SK-N-SH treated with all-trans-retinoic acid at 6 μM for 48 hours (cell line): ENCODE results near the gene PEX26.
"Not testable (repeated sequence)": the region's sequence is repeated elsewhere in the genome, so short reads cannot be mapped to it uniquely, and the experiment has no call there.

Source experiments
- ATAC-seq: fragments of 200-7000 bp; cut with Tn5 transposase; 3 replicates; pipeline ENCODE4 v1.9.1; 2020; ENCODE audit warnings: mild to moderate bottlenecking, moderate library complexity
- ARNTL ChIP-seq: fragments of 450-650 bp; formaldehyde crosslinking; IDR thresholded peaks from 2 replicates; pipeline ENCODE4 v1.5.0; 2020; ENCODE audit warnings: low read depth, mild to moderate bottlenecking, moderate library complexity, borderline replicate concordance
- BACH2 ChIP-seq: fragments of 250-450 bp; sonication (Bioruptor Pico); IDR thresholded peaks from 2 replicates; pipeline ENCODE4 v1.9.0; 2021; ENCODE audit warnings: mild to moderate bottlenecking, borderline replicate concordance
- CREB5 ChIP-seq: fragments of 250-450 bp; sonication (Bioruptor Pico); IDR thresholded peaks from 2 replicates; pipeline ENCODE4 v1.5.1; 2020; ENCODE audit warnings: low read depth, mild to moderate bottlenecking, moderate library complexity
- CSDC2 ChIP-seq: fragments of 250-450 bp; sonication (Bioruptor Pico); IDR thresholded peaks from 2 replicates; pipeline ENCODE4 v1.5.0; 2020; ENCODE audit warnings: mild to moderate bottlenecking, moderate library complexity
- ESRRG ChIP-seq: fragments of 250-450 bp; sonication (Bioruptor Pico); IDR thresholded peaks from 2 replicates; pipeline ENCODE4 v1.6.1; 2021; ENCODE audit warnings: mild to moderate bottlenecking
- GLIS3 ChIP-seq: fragments of 250-450 bp; sonication (Bioruptor Pico); IDR thresholded peaks from 2 replicates; pipeline ENCODE4 v1.5.0; 2020; ENCODE audit warnings: mild to moderate bottlenecking, moderate library complexity
- ISL1 ChIP-seq: fragments of 250-450 bp; sonication (Bioruptor Pico); IDR thresholded peaks from 2 replicates; pipeline ENCODE4 v2.1.2; 2022; ENCODE audit warnings: mild to moderate bottlenecking, moderate library complexity
- POU6F1 ChIP-seq: fragments of 250-450 bp; sonication (Bioruptor Pico); IDR thresholded peaks from 2 replicates; pipeline ENCODE4 v1.8.0; 2021; ENCODE audit warnings: low read depth, mild to moderate bottlenecking, moderate library complexity, borderline replicate concordance
- PPARA ChIP-seq: fragments of 250-450 bp; sonication (Bioruptor Pico); IDR thresholded peaks from 2 replicates; pipeline ENCODE4 v1.5.0; 2020; ENCODE audit warnings: mild to moderate bottlenecking, borderline replicate concordance
- RARB ChIP-seq: fragments of 250-450 bp; sonication (Bioruptor Pico); IDR thresholded peaks from 2 replicates; pipeline ENCODE4 v1.8.0; 2021; ENCODE audit warnings: mild to moderate bottlenecking, moderate library complexity
- SNAI2 ChIP-seq: fragments of 250-450 bp; sonication (Bioruptor Pico); IDR thresholded peaks from 2 replicates; pipeline ENCODE4 v1.5.0; 2020; ENCODE audit warnings: mild to moderate bottlenecking, moderate library complexity
- TCF4 ChIP-seq: fragments of 250-450 bp; sonication (Bioruptor Pico); IDR thresholded peaks from 2 replicates; pipeline ENCODE4 v1.8.0; 2021; ENCODE audit warnings: mild to moderate bottlenecking, moderate library complexity, borderline replicate concordance
- TOX ChIP-seq: fragments of 250-450 bp; sonication (Bioruptor Pico); IDR thresholded peaks from 2 replicates; pipeline ENCODE4 v1.8.0; 2021; ENCODE audit warnings: mild to moderate bottlenecking, moderate library complexity, borderline replicate concordance
- ZC3H10 ChIP-seq: fragments of 250-450 bp; sonication (Bioruptor Pico); IDR thresholded peaks from 2 replicates; pipeline ENCODE4 v1.5.1; 2021; ENCODE audit warnings: mild to moderate bottlenecking, moderate library complexity
- ZFP3 ChIP-seq: fragments of 250-450 bp; sonication (Bioruptor Pico); IDR thresholded peaks from 2 replicates; pipeline ENCODE4 v1.5.0; 2020; ENCODE audit warnings: mild to moderate bottlenecking, moderate library complexity
- ZFP30 ChIP-seq: fragments of 450-650 bp; formaldehyde crosslinking; IDR thresholded peaks from 2 replicates; pipeline ENCODE4 v1.5.0; 2022; ENCODE audit warnings: mild to moderate bottlenecking, moderate library complexity
- ZNF565 ChIP-seq: fragments of 450-650 bp; formaldehyde crosslinking; conservative IDR thresholded peaks from 2 replicates; pipeline ENCODE4 v1.5.0; 2020; ENCODE audit warnings: low read depth, mild to moderate bottlenecking, moderate library complexity
- ZNF70 ChIP-seq: fragments of 450-650 bp; formaldehyde crosslinking; IDR thresholded peaks from 2 replicates; pipeline ENCODE4 v1.5.0; 2020; ENCODE audit warnings: mild to moderate bottlenecking, moderate library complexity
- TF ChIP-seq, protein P1 (sequence below): fragments of 250-450 bp; sonication (Bioruptor Pico); IDR thresholded peaks from 2 replicates; pipeline ENCODE4 v1.5.0; 2020; ENCODE audit warnings: mild to moderate bottlenecking, moderate library complexity
- TF ChIP-seq, protein P2 (sequence below): fragments of 250-450 bp; sonication (Bioruptor Pico); IDR thresholded peaks from 2 replicates; pipeline ENCODE4 v1.5.1; 2021; ENCODE audit warnings: mild to moderate bottlenecking, moderate library complexity

The PEX26 gene

DNA sequence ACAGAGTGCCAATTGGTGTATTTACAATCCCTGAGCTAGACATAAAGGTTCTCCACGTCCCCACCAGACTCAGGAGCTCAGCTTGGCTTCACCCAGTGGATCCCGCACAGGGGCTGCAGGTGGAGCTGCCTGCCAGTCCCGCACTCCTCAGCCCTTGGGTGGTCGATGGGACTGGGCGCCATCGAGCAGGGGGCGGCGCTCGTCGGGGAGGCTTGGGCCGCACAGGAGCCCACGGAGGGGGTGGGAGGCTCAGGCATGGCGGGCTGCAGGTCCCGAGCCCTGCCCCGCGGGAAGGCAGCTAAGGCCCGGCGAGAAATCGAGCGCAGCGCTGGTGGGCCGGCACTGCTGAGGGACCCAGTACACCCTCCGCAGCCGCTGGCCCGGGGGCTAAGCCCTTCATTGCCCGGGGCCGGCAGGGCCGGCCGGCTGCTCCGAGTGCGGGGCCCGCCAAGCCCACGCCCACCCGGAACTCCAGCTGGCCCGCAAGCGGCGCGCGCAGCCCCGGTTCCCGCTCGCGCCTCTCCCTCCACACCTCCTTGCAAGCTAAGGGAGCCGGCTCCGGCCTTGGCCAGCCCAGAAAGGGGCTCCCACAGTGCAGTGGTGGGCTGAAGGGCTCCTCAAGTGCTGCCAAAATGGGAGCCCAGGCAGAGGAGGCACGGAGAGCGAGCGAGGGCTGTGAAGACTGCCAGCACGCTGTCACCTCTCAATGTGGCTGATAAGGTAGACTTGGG lies 24.4 kb upstream of the PEX26 start:
- not testable (repeated sequence) for ATAC-seq

GRCh38 chr22:18055619-18056160 lies 22.1 kb upstream of the PEX26 start:
- TF ChIP-seq CSDC2 (CRISPR knock-in tag) (no peak), ZNF565 (CRISPR knock-in tag) (no peak), ZFP3 (no peak), BACH2 (CRISPR knock-in tag) (no peak), CREB5 (CRISPR knock-in tag) (no peak), POU6F1 (CRISPR knock-in tag) (no peak), ESRRG (no peak), ZNF70 (CRISPR knock-in tag) (no peak), RARB (no peak), ZFP30 (CRISPR knock-in tag) (no peak), GLIS3 (CRISPR knock-in tag) (no peak; the same call in 1 of the 2 replicates), ARNTL (CRISPR knock-in tag) (no peak), TOX (CRISPR knock-in tag) (no peak), ZC3H10 (no peak), SNAI2 (CRISPR knock-in tag) (no peak)
- TF ChIP-seq, protein P1, sequence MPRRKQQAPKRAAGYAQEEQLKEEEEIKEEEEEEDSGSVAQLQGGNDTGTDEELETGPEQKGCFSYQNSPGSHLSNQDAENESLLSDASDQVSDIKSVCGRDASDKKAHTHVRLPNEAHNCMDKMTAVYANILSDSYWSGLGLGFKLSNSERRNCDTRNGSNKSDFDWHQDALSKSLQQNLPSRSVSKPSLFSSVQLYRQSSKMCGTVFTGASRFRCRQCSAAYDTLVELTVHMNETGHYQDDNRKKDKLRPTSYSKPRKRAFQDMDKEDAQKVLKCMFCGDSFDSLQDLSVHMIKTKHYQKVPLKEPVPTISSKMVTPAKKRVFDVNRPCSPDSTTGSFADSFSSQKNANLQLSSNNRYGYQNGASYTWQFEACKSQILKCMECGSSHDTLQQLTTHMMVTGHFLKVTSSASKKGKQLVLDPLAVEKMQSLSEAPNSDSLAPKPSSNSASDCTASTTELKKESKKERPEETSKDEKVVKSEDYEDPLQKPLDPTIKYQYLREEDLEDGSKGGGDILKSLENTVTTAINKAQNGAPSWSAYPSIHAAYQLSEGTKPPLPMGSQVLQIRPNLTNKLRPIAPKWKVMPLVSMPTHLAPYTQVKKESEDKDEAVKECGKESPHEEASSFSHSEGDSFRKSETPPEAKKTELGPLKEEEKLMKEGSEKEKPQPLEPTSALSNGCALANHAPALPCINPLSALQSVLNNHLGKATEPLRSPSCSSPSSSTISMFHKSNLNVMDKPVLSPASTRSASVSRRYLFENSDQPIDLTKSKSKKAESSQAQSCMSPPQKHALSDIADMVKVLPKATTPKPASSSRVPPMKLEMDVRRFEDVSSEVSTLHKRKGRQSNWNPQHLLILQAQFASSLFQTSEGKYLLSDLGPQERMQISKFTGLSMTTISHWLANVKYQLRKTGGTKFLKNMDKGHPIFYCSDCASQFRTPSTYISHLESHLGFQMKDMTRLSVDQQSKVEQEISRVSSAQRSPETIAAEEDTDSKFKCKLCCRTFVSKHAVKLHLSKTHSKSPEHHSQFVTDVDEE (CRISPR knock-in tag), result no peak
- TF ChIP-seq, protein P2, sequence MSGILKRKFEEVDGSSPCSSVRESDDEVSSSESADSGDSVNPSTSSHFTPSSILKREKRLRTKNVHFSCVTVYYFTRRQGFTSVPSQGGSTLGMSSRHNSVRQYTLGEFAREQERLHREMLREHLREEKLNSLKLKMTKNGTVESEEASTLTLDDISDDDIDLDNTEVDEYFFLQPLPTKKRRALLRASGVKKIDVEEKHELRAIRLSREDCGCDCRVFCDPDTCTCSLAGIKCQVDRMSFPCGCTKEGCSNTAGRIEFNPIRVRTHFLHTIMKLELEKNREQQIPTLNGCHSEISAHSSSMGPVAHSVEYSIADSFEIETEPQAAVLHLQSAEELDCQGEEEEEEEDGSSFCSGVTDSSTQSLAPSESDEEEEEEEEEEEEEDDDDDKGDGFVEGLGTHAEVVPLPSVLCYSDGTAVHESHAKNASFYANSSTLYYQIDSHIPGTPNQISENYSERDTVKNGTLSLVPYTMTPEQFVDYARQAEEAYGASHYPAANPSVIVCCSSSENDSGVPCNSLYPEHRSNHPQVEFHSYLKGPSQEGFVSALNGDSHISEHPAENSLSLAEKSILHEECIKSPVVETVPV (CRISPR knock-in tag), result no peak
- ATAC-seq, result no peak

DNA sequence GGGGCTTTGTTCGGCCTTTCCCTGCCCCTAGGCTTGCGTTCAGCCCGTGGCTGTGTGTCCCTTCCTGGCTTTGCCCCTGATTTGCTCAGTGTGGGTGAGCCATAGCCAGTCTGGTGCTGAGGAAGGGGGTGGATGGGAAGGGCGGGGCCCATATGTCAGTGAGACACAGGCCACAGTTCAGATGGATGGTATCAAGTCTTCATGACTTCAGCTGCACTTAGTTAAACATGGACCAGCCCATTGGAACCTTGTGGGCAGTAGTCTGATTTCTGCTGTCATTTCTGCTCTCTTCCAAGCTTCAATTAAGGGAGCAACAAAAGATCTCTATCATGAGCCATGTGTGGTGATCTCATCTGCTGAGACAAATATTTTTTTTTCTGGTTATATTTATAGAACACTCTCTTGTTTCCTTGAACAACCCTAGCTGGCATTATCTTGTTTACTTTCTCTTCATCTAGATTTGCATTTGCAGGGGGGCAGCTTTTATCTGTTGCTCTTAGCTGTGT lies 21.6 kb upstream of the PEX26 start:
- ATAC-seq, result peak; percentile 93
- TF ChIP-seq TOX (CRISPR knock-in tag), result no peak
- no peak for TF ChIP-seq RARB
- no peak for TF ChIP-seq GLIS3 (CRISPR knock-in tag)
- TF ChIP-seq CREB5 (CRISPR knock-in tag), result peak; percentile 90
- TF ChIP-seq, protein P2 (CRISPR knock-in tag), result no peak
- TF ChIP-seq TCF4 (CRISPR knock-in tag), result peak; percentile 63; the same call in 1 of the 2 replicates
- peak; percentile 82 for TF ChIP-seq CSDC2 (CRISPR knock-in tag)
- TF ChIP-seq SNAI2 (CRISPR knock-in tag), result peak; percentile 59; the same call in 1 of the 2 replicates
- TF ChIP-seq, protein P1 (CRISPR knock-in tag), result peak; percentile 63; the same call in 1 of the 2 replicates
- no peak for TF ChIP-seq BACH2 (CRISPR knock-in tag)
- 0 out of 2 replicates have a peak, but pooled peaks have one; percentile 65 for TF ChIP-seq ZFP3
- no peak for TF ChIP-seq PPARA (CRISPR knock-in tag)
- TF ChIP-seq ISL1, result peak; percentile 92
